Endothelial cell of umbilical vein (primary cell): ENCODE data around the gene ZFAND6. TPM values are rescaled to one million over a fixed set of nuclear protein-coding genes. Genes with fewer than 3 reads are reported as not detected.
"Not testable (repeated sequence)": the region's sequence is repeated elsewhere in the genome, so short reads cannot be mapped to it uniquely, and the experiment has no call there.

ENCODE experiments used
- BruUV-seq: library from RNA; stranded (reverse); fragments of 400-500 nt; replicated peaks from 2 replicates; lab custom pipeline; 2021; lab: Mats Ljungman, UMichigan
- CTCF ChIA-PET: fragments of 300-600, 350-600 bp; sonication (Branson Sonifier 250); formaldehyde crosslinking; loops from one replicate; lab custom pipeline; 2021; ENCODE audit warnings: antibody characterized with exemption, inconsistent platforms; lab: Charles Lee
- POLR2A ChIA-PET: fragments of 300-600, 350-600 bp; sonication (Branson Sonifier 250); formaldehyde crosslinking; loops from one replicate; lab custom pipeline; 2021; ENCODE audit warnings: antibody characterized with exemption, inconsistent platforms; lab: Charles Lee
- DNase-seq: peaks from one replicate; pipeline ENCODE4 v3.0.0-alpha.2; 2011; ENCODE audit warnings: low read depth, low spot score
- FAIRE-seq: peaks from 2 replicates; lab custom pipeline; 2011; peaks lifted over from hg19 to GRCh38; lab: Jason Lieb, UNC
- H2AFZ ChIP-seq: 2 replicates; pipeline ENCODE4 v1.6.0; 2012; ENCODE audit warnings: low read depth, low read length, control low read depth, inconsistent platforms
- H3K27ac ChIP-seq: 2 replicates; pipeline ENCODE4 v1.5.1; 2011; ENCODE audit warnings: low read depth, mild to moderate bottlenecking, control low read depth, low read length, moderate library complexity; ENCODE audit not compliant: insufficient read depth
- H3K27me3 ChIP-seq, 2 experiments: 2 replicates each; pipeline versions ENCODE4 v1.6.0 to v1.6.1; 2011; ENCODE audit warnings: low read length in 2 of 2, mixed read lengths in 1 of 2; ENCODE audit not compliant: control insufficient read depth in 2 of 2, insufficient read depth in 2 of 2
- H3K36me3 ChIP-seq, 2 experiments: 2 replicates in 1 of 2; 3 replicates in 1 of 2; pipeline ENCODE4 v1.5.1; 2011; ENCODE audit warnings: low read length in 2 of 2, mild to moderate bottlenecking in 1 of 2, moderate library complexity in 1 of 2; ENCODE audit not compliant: control insufficient read depth in 2 of 2, insufficient read depth in 2 of 2; ENCODE audit errors: extremely low read depth in 1 of 2
- H3K4me1 ChIP-seq: 3 replicates; pipeline ENCODE4 v1.5.1; 2011; ENCODE audit warnings: mild to moderate bottlenecking, low read length; ENCODE audit not compliant: control insufficient read depth, insufficient read depth; ENCODE audit errors: extremely low read depth
- H3K4me2 ChIP-seq: 2 replicates; pipeline ENCODE4 v1.6.1; 2011; ENCODE audit warnings: low read length, control low read depth, mixed read lengths; ENCODE audit not compliant: insufficient read depth
- H3K4me3 ChIP-seq, 3 experiments: fragments of 200-600 bp in 1 of 3; sonication (generic), shearing (Covaris generic) in 1 of 3; replicated peaks in 1 of 3; 2 replicates each; pipeline ENCODE4 v1.5.1; 2011 to 2016; ENCODE audit warnings: control low read depth in 3 of 3, low read length in 3 of 3, mild to moderate bottlenecking in 2 of 3, inconsistent platforms in 1 of 3, low read depth in 1 of 3, moderate library complexity in 1 of 3; ENCODE audit not compliant: insufficient read depth in 1 of 3
- H3K79me2 ChIP-seq: 2 replicates; pipeline ENCODE4 v1.6.0; 2012; ENCODE audit warnings: low read length, inconsistent platforms; ENCODE audit not compliant: control insufficient read depth, insufficient read depth
- H3K9ac ChIP-seq: replicated peaks from 2 replicates; pipeline ENCODE3; 2011; ENCODE audit warnings: low read length, control low read depth; ENCODE audit not compliant: insufficient read depth; ENCODE audit errors: extremely low read depth
- H3K9me1 ChIP-seq: replicated peaks from 3 replicates; pipeline ENCODE4 v1.6.0; 2011; ENCODE audit warnings: mild to moderate bottlenecking, low read length; ENCODE audit not compliant: control insufficient read depth, insufficient read depth; ENCODE audit errors: extremely low read depth
- H3K9me3 ChIP-seq: replicated peaks from 2 replicates; pipeline ENCODE4 v1.5.1; 2012; ENCODE audit warnings: low read length, inconsistent platforms; ENCODE audit not compliant: control insufficient read depth, insufficient read depth
- H4K20me1 ChIP-seq: replicated peaks from 2 replicates; pipeline ENCODE3; 2011; ENCODE audit warnings: mild to moderate bottlenecking, low read length; ENCODE audit not compliant: control insufficient read depth, insufficient read depth; ENCODE audit errors: extremely low read depth
- FOS ChIP-seq: IDR thresholded peaks from 2 replicates; pipeline ENCODE4 v1.6.1; 2011; ENCODE audit warnings: mild to moderate bottlenecking, low read length, moderate library complexity, borderline replicate concordance; ENCODE audit not compliant: insufficient read depth
- GATA2 ChIP-seq: IDR thresholded peaks from 2 replicates; pipeline ENCODE4 v1.7.0; 2011; ENCODE audit warnings: low read depth, mild to moderate bottlenecking, moderate library complexity, mixed read lengths, low read length; ENCODE audit not compliant: insufficient read length, insufficient read depth
- JUN ChIP-seq: IDR thresholded peaks from 2 replicates; pipeline ENCODE4 v1.6.1; 2011; ENCODE audit warnings: borderline replicate concordance, low read depth; ENCODE audit not compliant: insufficient read length, insufficient read depth
- POLR2A ChIP-seq: IDR thresholded peaks from 2 replicates; pipeline ENCODE4 v1.6.1; 2012; ENCODE audit warnings: low read depth, mild to moderate bottlenecking, control low read depth, low read length
- POLR2AphosphoS5 ChIP-seq: IDR thresholded peaks from 2 replicates; pipeline ENCODE4 v1.6.1; 2012; ENCODE audit warnings: low read depth, mild to moderate bottlenecking, control low read depth, low read length, moderate library complexity; ENCODE audit not compliant: insufficient read depth
- dilution Hi-C: fragments of 300-500 bp; cut with MboI; formaldehyde crosslinking; loops from one replicate; pipeline ENCODE4 v1.15.0; 2019; ENCODE audit warnings: low sequenced_read_pairs; ENCODE audit not compliant: extremely low pct_ligation_motif_present
- intact Hi-C: fragments of 100-400 bp; cut with micrococcal nuclease; formaldehyde crosslinking; loops from one replicate; pipeline ENCODE4 v1.10.0; 2022
- polyA plus RNA-seq, 4 experiments: library from polyadenylated mRNA; depleted of rRNA in 3 of 4; stranded (reverse) in 3 of 4; unstranded in 1 of 4; fragments of >200 nt; gene quantifications; 2 replicates each; pipeline versions ENCODE4 v1.2.1 to v1.2.3, GENCODE V29; 2011 to 2012; ENCODE audit warnings: missing spikeins in 1 of 4
- total RNA-seq: library from RNA; stranded (reverse); gene quantifications from 2 replicates; pipeline ENCODE4 v1.2.3, GENCODE V29; 2021
- TF ChIP-seq, protein P1 (sequence below): IDR thresholded peaks from 2 replicates; pipeline ENCODE4 v1.6.1; 2011; ENCODE audit not compliant: insufficient read depth, insufficient read length

Gene ZFAND6
- total and polyA plus RNA-seq, 2 donors (not counting 3 experiments of a cell fraction or from before 2014, with no cell fraction given) = 50.3 to 97.9 TPM

DNA sequence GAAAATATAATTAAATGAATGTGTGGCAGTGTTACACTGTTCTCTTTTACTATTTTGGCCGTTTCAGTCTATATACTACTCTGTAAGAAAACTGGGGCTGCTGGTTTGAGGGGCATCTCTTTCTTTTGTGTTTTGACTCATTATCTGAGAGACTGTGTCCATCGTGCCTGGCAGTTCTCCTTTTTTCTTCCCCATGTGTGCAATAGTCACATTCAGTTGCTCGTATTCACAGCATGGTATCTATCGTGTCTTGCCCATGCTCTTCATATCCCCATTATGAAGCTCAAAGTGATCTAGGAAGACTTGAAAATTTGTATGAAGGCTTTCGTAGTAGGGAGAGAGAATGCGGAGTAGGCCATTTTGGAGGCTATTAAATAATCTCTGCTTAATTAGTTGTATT, 63.6 kb downstream of the ZFAND6 start:
- Histone ChIP-seq H3K36me3 (peaks cover 2 to 6% of the 10 kb centered on the region in 2 experiments), H3K27ac (no peak overlapping the region), H2AFZ (no peak overlapping the region), H4K20me1 (peaks cover 2% of the 10 kb centered on the region), H3K4me1 (peaks cover 6% of the 10 kb centered on the region), H3K9me1 (no peaks in the 10 kb centered on the region), H3K27me3 (no peaks in the 10 kb centered on the region), H3K79me2 (peaks cover 7% of the 10 kb centered on the region), H3K9me3 (no peaks in the 10 kb centered on the region), H3K4me3 (no peak overlapping the region), H3K9ac (no peak overlapping the region), H3K4me2 (no peak overlapping the region)
- ChIA-PET CTCF (no interaction called here), POLR2A (no interaction called here)
- TF ChIP-seq POLR2A (no peak), JUN (no peak), FOS (no peak), POLR2AphosphoS5 (no peak), GATA2 (no peak)
- TF ChIP-seq, protein P1, sequence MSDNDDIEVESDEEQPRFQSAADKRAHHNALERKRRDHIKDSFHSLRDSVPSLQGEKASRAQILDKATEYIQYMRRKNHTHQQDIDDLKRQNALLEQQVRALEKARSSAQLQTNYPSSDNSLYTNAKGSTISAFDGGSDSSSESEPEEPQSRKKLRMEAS = no peak
- FAIRE-seq (no peak), DNase-seq (no peak)
- dilution Hi-C loops (no loop called here), intact Hi-C loops (no loop called here)
- BruUV-seq = no TSS peak

- H3K4me3 ChIP-seq, H3K27me3 ChIP-seq, H3K79me2 ChIP-seq, H3K36me3 ChIP-seq, H3K9me3 ChIP-seq, intact Hi-C loops, H3K9ac ChIP-seq, DNase-seq, H2AFZ ChIP-seq, H3K9me1 ChIP-seq, H3K27ac ChIP-seq, POLR2A ChIA-PET, H4K20me1 ChIP-seq, BruUV-seq, dilution Hi-C loops, FAIRE-seq: not testable (repeated sequence)
- CTCF ChIA-PET = interaction anchor here (1.4 to 3.1 kb wide), 2 partner anchors 17 to 37 kb away, joined by 7 to 12 read pairs; no protein-coding TSS in a partner anchor
- Histone ChIP-seq H3K4me2 (peak overlapping the region; percentile 44), H3K4me1 (peaks cover 12% of the 10 kb centered on the region)
Observed at GRCh38 chr15:80127253-80127652, 67.8 kb downstream of the ZFAND6 start.
